CD4-positive, alpha-beta T cell treated with Interleukin-2 at 100 ng/mL for 4 hours (primary cell): Measurements from ENCODE around the gene DIAPH1.

Experiments used
- DNase-seq: peaks from one replicate; pipeline ENCODE4 v3.0.0-alpha.2; 2020; ENCODE audit warnings: low spot score

Gene DIAPH1

GRCh38 chr5:141484310-141484640 lies 134.5 kb downstream of the DIAPH1 start:
- no peak for DNase-seq

GRCh38 chr5:141483902-141484301 lies 134.9 kb downstream of the DIAPH1 start:
- no peak for DNase-seq

- DNase-seq = no peak
Observed at GRCh38 chr5:141479776-141480175, 139.0 kb downstream of the DIAPH1 start.

GRCh38 chr5:141478321-141478945 lies 140.4 kb downstream of the DIAPH1 start:
- no peak for DNase-seq

- no peak for DNase-seq
Observed at GRCh38 chr5:141477815-141478214, 141.0 kb downstream of the DIAPH1 start.

- DNase-seq = no peak
Observed at GRCh38 chr5:141477044-141477575, 141.7 kb downstream of the DIAPH1 start.

- DNase-seq = no peak
Observed at GRCh38 chr5:141476132-141476911, 142.5 kb downstream of the DIAPH1 start.

GRCh38 chr5:141475625-141476131 lies 143.1 kb downstream of the DIAPH1 start, which contains the start of gene PCDHGC3:
TSS of gene PCDHGC3 (plus strand) at chr5:141475966. CDS start at chr5:141476117, 151 bp downstream.
- peak; percentile 21 for DNase-seq

GRCh38 chr5:141465351-141465750 lies 153.4 kb downstream of the DIAPH1 start:
- DNase-seq = no peak
